Transverse colon (tissue), 3 donors: ENCODE measurements around the gene RNU11.

Experiments used
- CTCF ChIP-seq, 5 experiments: fragments of 200-600 bp in 3 of 5; fragments of 450-650 bp in 2 of 5; sonication (generic) in 3 of 5; IDR thresholded peaks; 1 replicate in 2 of 5; 2 replicates in 3 of 5; pipeline ENCODE4 v1.5.1; 2016 to 2017; ENCODE audit warnings: antibody characterized with exemption in 5 of 5, inconsistent platforms in 3 of 5, mild to moderate bottlenecking in 2 of 5, moderate library complexity in 1 of 5
- EP300 ChIP-seq: sonication (generic); formaldehyde crosslinking; IDR thresholded peaks from one replicate; pipeline ENCODE4 v1.6.1; 2017; ENCODE audit warnings: antibody characterized with exemption, low read depth
- POLR2A ChIP-seq: fragments of 450-650 bp; IDR thresholded peaks from one replicate; pipeline ENCODE4 v1.6.1; 2016; ENCODE audit warnings: antibody characterized with exemption, mild to moderate bottlenecking, moderate library complexity

- no peak for TF ChIP-seq POLR2A
- peak in 1 of 5 experiments; percentile 18 for TF ChIP-seq CTCF (IDR thresholded peaks at IDR 0.05)
- TF ChIP-seq EP300: no peak
Measured at GRCh38 chr1:28668191-28668955, 20.0 kb downstream of the RNU11 start, which contains the start of gene GMEB1.
